ENCODE measurements around the gene KIAA0513. TPM values are rescaled to one million over a fixed set of nuclear protein-coding genes. Genes with fewer than 3 reads are reported as not detected.

KIAA0513 gene
- total RNA-seq, 4 donors from 2014 or later: 8.2 to 22.4 (median 21.4) TPM

- no peak for ATAC-seq
- Histone ChIP-seq H3K4me3 (no peak overlapping the region), H3K27me3 (no peaks in the 10 kb centered on the region), H3K36me3 (peaks cover 0 to 19% of the 10 kb centered on the region in 2 donors), H3K4me1 (peaks cover 4 to 5% of the 10 kb centered on the region in 2 donors), H3K9me3 (no peaks in the 10 kb centered on the region), H3K27ac (no peak overlapping the region)
- no peak for DNase-seq
- in situ Hi-C loops (cut with MboI; ENCODE audit: low sequenced_read_pairs in 4 of 4) (no loop called here), intact Hi-C loops (cut with DNase I; ENCODE audit: low total_unique reads) (no loop called here)
- TF ChIP-seq CTCF (IDR thresholded peaks at IDR 0.05 in 4 of 5, conservative IDR thresholded peaks at IDR 0.05 in 1 of 5): no peak
Measured at GRCh38 chr16:85077039-85077438, 49.4 kb downstream of the KIAA0513 start.

GRCh38 chr16:85077576-85078125, 50.1 kb downstream of the KIAA0513 start:
- Histone ChIP-seq H3K27me3 (no peaks in the 10 kb centered on the region), H3K9me3 (no peaks in the 10 kb centered on the region), H3K36me3 (peaks cover 0 to 18% of the 10 kb centered on the region in 2 donors), H3K4me1 (peaks cover under 1 to 2% of the 10 kb centered on the region in 2 donors), H3K4me3 (no peak overlapping the region), H3K27ac (no peak overlapping the region)
- intact Hi-C loops (cut with DNase I; ENCODE audit: low total_unique reads) (no loop called here), in situ Hi-C loops (cut with MboI; ENCODE audit: low sequenced_read_pairs in 4 of 4) (no loop called here)
- TF ChIP-seq CTCF (IDR thresholded peaks at IDR 0.05 in 4 of 5, conservative IDR thresholded peaks at IDR 0.05 in 1 of 5) (no peak), POLR2A (IDR thresholded peaks at IDR 0.05) (no peak)
- DNase-seq (no peak), ATAC-seq (no peak)

- Histone ChIP-seq H3K9me3 (no peaks in the 10 kb centered on the region), H3K27me3 (no peaks in the 10 kb centered on the region), H3K36me3 (peaks cover 0 to 18% of the 10 kb centered on the region in 2 donors), H3K4me3 (no peak overlapping the region), H3K27ac (no peak overlapping the region), H3K4me1 (peaks cover 0 to 3% of the 10 kb centered on the region in 2 donors)
- ATAC-seq: no peak
- intact Hi-C loops (cut with DNase I; ENCODE audit: low total_unique reads) (no loop called here), in situ Hi-C loops (cut with MboI; ENCODE audit: low sequenced_read_pairs in 4 of 4) (no loop called here)
- TF ChIP-seq CTCF (IDR thresholded peaks at IDR 0.05 in 4 of 5, conservative IDR thresholded peaks at IDR 0.05 in 1 of 5): no peak
- TF ChIP-seq POLR2A (IDR thresholded peaks at IDR 0.05): no peak
- DNase-seq: no peak
Measured at GRCh38 chr16:85078226-85078625, 50.6 kb downstream of the KIAA0513 start.

- ATAC-seq: no peak
- Histone ChIP-seq H3K4me1 (peaks cover 0 to 8% of the 10 kb centered on the region in 2 donors), H3K4me3 (no peak overlapping the region), H3K27ac (no peak overlapping the region), H3K9me3 (no peaks in the 10 kb centered on the region), H3K27me3 (no peaks in the 10 kb centered on the region), H3K36me3 (peaks cover 0 to 18% of the 10 kb centered on the region in 2 donors)
- in situ Hi-C loops (cut with MboI; ENCODE audit: low sequenced_read_pairs in 4 of 4): no loop called here
- TF ChIP-seq CTCF (IDR thresholded peaks at IDR 0.05 in 4 of 5, conservative IDR thresholded peaks at IDR 0.05 in 1 of 5) (no peak), POLR2A (IDR thresholded peaks at IDR 0.05) (no peak)
- no peak for DNase-seq
- intact Hi-C loops (cut with DNase I; ENCODE audit: low total_unique reads): no loop called here
Measured at GRCh38 chr16:85078952-85079351, 51.4 kb downstream of the KIAA0513 start.

Measured in gastrocnemius medialis (tissue), 4 donors.